GM18519 (cell line): ENCODE measurements around the gene TSG101.

Experiments
- ATAC-seq: cut with Tn5 transposase; IDR thresholded peaks from one replicate; pipeline ENCODE4 v1.9.1; 2021; ENCODE audit warnings: mild to moderate bottlenecking, moderate library complexity; ENCODE audit not compliant: unreplicated experiment, low FRiP score

Gene TSG101

GRCh38 chr11:18526521-18527296 lies at the start of gene TSG101:
Gene TSG101, minus strand, starts transcription at chr11:18526942. Its CDS starts 126 bp downstream, at chr11:18526816.
- peak; percentile 86 for ATAC-seq

- ATAC-seq: no peak
Measured at GRCh38 chr11:18575361-18575760, 48.6 kb upstream of the TSG101 start.

DNA sequence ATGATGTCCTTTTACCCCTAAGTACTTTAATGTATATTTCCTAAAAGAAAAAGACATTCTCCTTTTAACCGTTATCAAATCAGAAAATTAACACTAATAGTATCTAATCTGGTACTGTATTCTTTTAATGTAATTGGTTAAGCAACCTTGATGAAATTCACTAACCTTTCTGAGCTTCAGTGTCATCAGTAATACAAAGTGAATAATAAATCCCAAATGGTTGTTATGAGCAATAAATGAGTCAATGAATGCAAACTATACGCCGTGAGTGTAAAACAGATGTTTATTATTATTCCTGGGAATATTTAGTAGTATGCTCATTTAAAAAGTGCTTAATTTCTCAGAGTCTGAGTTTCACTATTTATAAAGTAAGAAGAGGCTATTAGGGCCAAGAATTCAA lies 40.3 kb upstream of the TSG101 start:
- no peak for ATAC-seq

GRCh38 chr11:18566406-18566805 lies 39.7 kb upstream of the TSG101 start:
- ATAC-seq: no peak

- no peak for ATAC-seq
Measured at GRCh38 chr11:18564149-18564548, 37.4 kb upstream of the TSG101 start.

DNA sequence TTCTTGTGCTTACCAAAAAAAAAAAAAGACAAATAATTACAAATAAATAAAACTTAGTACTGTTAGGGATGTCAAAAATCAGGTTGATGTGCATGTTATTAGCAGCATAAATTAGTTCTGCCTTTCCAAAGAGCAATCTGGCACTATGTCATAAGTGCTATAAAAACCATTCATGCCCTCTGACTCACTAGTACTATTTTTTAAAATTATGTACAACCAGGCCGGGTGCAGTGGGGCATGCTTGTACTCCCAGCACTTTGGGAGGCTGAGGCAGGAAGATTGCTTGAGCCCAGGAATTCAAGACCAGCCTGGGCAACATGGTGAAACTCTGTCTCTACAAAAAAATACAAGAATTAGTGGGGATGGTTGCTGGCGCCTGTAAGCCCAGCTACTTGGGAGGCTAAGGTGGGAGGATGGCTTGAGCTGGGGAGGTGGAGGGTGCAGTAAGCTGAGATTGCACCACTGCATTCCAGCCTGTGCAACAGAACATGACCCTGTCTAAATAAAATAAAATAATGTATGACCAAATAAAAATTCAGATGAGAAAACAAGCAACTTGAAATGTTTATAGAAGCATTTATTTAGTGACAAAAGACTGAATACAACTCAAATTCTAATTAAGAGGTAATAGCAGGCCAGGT lies 36.5 kb upstream of the TSG101 start:
- no peak for ATAC-seq

DNA sequence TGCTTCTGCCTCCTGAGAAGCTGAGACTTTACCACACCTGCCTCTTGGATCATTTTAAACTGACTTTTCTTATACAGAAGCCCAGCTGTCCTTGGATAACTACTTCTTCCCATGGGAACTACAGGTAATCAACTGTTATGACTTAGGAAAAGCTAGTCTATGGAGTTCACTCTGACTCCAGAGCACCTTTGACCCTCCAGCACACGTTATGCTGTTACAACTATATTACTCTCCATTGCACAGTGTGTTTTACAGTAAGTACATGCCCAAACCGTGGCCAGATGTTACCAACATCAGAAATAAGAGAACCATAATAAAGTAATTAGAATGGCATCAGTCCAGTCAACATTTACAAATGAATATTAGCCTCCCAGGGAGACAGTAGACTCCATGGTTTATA lies 21.3 kb upstream of the TSG101 start:
- no peak for ATAC-seq

GRCh38 chr11:18540207-18541009 lies 13.7 kb upstream of the TSG101 start:
- no peak for ATAC-seq

DNA sequence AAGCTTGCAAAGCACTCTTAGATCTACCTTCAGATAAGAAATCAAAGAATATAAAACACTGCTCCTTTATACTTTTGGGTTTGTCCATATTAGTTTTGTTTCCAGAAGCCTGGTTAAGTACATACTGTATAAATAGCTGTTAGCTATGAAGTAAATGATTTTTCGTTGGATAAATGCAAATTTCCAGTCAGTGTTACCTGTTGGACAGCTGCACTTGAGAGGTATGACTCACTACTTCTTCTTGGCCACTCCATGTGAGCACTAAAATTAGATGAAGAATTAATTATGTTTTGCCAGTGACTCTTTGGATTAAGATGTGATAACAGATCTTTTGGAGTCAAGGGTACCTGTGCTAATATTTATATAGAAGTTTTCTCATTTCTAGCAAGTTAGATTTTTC lies 9.5 kb upstream of the TSG101 start:
- ATAC-seq: no peak

- no peak for ATAC-seq
Measured at GRCh38 chr11:18534245-18534644, 7.5 kb upstream of the TSG101 start.

- no peak for ATAC-seq
Measured at GRCh38 chr11:18533365-18533764, 6.6 kb upstream of the TSG101 start.

DNA sequence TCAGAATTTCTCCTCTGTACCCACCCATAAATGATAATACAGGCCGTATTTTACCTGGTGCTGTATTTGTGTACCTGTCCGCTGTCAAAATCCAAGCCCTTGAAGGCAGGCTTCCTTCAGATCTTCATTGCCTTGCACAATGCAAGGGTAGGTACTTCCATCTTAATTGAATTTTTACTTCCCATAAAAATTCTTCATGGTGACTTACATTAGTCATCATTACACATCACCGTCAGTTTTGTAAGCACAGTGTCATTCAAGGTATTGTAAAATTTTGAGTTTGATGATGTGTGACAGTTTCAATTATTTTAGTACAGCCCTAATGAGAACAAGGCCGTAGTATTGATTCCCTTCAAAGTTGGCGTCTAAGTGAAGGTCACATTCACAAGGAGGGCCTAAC lies 770 bp upstream of the TSG101 start:
- no peak for ATAC-seq

- ATAC-seq: no peak
Measured at GRCh38 chr11:18526130-18526520, 617 bp downstream of the TSG101 start.

GRCh38 chr11:18524248-18524647 lies 2.5 kb downstream of the TSG101 start:
- ATAC-seq: no peak

- ATAC-seq: no peak
Measured at GRCh38 chr11:18523084-18523483, 3.7 kb downstream of the TSG101 start.

- no peak for ATAC-seq
Measured at GRCh38 chr11:18522388-18522787, 4.4 kb downstream of the TSG101 start.

- no peak for ATAC-seq
Measured at GRCh38 chr11:18521122-18521521, 5.6 kb downstream of the TSG101 start.

DNA sequence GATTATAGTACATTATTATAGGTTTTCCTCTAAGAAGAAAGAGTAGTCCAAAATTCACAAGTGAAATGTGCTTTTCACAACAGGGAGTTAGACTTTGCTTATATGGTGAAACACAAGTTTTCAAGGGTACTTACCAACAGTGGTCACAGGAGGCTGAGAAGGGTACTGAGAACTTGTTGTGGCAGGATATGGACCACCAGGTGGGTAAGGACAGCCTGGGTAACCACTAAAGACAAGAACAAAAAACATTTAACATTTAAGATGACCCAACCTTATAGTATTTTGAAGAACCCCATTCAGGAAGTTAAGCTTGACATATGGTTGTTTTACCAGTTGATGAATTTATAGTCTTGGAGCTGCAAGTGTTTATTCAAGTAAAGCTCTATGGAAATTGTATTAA lies 24.4 kb downstream of the TSG101 start:
- ATAC-seq: no peak

DNA sequence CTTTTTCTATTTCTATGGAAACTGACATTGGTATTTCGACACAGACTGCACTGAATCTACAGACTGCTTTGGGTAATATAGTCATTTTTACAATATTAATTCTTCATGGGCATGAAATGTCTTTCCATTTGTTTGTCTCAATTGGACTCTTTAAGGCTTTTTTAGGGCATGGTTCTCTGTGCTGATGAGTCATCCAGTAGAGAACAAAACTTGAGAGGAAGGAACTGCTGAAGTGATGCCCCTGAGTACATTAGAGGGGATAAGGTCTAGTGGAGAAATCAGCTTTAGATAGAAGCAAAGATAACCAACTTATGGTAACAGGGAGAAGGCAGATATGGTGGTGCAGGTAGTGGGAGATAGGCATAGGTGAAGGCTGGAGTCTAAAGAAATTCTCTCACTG lies 25.1 kb downstream of the TSG101 start:
- ATAC-seq: no peak

DNA sequence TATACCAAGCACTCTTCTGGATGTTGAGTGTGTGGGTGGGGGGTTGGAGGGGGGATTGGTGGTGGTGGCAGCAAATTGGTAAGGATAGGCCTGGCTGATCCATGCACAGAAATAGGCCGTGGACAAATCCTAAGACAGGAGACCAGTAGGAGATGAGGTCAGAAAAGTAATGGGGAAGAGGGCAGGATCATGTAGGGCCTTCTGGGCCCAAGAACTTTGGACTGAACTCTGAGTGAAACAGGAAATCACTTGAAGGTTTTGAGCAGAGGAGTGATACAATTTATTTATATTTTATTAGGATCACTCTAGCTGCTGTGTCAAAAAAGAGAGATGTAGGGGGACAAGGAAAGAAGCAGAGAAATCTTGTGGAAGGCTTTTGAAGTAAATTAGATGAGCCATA lies 28.7 kb downstream of the TSG101 start:
- ATAC-seq: no peak

GRCh38 chr11:18495703-18496102 lies 31.0 kb downstream of the TSG101 start:
- no peak for ATAC-seq
